DOHH2 (cell line): Measurements from ENCODE around the gene CDKN1A.

ENCODE experiments used
- H3F3A ChIP-seq: fragments of 200-600 bp; sonication (generic), shearing (Covaris generic); 2 replicates; pipeline ENCODE4 v1.6.0; 2016; ENCODE audit warnings: antibody characterized with exemption, mild to moderate bottlenecking; ENCODE audit not compliant: control insufficient read depth, insufficient read depth
- H3K27ac ChIP-seq: fragments of 200-600 bp; sonication (generic); 2 replicates; pipeline ENCODE4 v1.5.1; 2014; ENCODE audit warnings: low read depth, mild to moderate bottlenecking, low read length, moderate library complexity
- H3K27me3 ChIP-seq: fragments of 200-600 bp; sonication (generic); 2 replicates; pipeline ENCODE4 v1.6.1; 2014; ENCODE audit warnings: mild to moderate bottlenecking, low read length, mixed read lengths; ENCODE audit not compliant: control insufficient read depth
- H3K36me3 ChIP-seq: fragments of 200-600 bp; sonication (generic); 2 replicates; pipeline ENCODE4 v1.6.1; 2014; ENCODE audit warnings: mild to moderate bottlenecking, low read length, moderate library complexity, mixed read lengths; ENCODE audit not compliant: control insufficient read depth
- H3K4me1 ChIP-seq: fragments of 200-600 bp; sonication (generic); 2 replicates; pipeline ENCODE4 v1.6.1; 2014; ENCODE audit warnings: mild to moderate bottlenecking, low read length, mixed read lengths; ENCODE audit not compliant: control insufficient read depth
- H3K4me2 ChIP-seq: fragments of 200-600 bp; sonication (generic); 2 replicates; pipeline ENCODE4 v1.6.0; 2014; ENCODE audit warnings: mild to moderate bottlenecking, low read length, moderate library complexity
- H3K4me3 ChIP-seq: fragments of 200-600 bp; sonication (generic); 2 replicates; pipeline ENCODE4 v1.5.1; 2014; ENCODE audit warnings: mild to moderate bottlenecking, low read length, mixed read lengths
- H3K79me2 ChIP-seq: fragments of 200-600 bp; sonication (generic); 2 replicates; pipeline ENCODE4 v1.6.1; 2014; ENCODE audit warnings: mild to moderate bottlenecking, low read length, mixed read lengths; ENCODE audit not compliant: control insufficient read depth
- H3K9me2 ChIP-seq: fragments of 200-600 bp; sonication (generic); replicated peaks from 2 replicates; pipeline ENCODE4 v1.6.1; 2014; ENCODE audit warnings: mild to moderate bottlenecking, low read length, mixed read lengths; ENCODE audit not compliant: control insufficient read depth
- H3K9me3 ChIP-seq: fragments of 200-600 bp; sonication (generic); 2 replicates; pipeline ENCODE4 v1.6.1; 2014; ENCODE audit warnings: antibody characterized with exemption, low read length, mixed read lengths; ENCODE audit not compliant: control insufficient read depth, insufficient read depth
- H4K20me1 ChIP-seq: fragments of 200-600 bp; sonication (generic); 2 replicates; pipeline ENCODE4 v1.6.0; 2014; ENCODE audit warnings: low read depth, mild to moderate bottlenecking, antibody characterized with exemption, low read length, moderate library complexity; ENCODE audit not compliant: control insufficient read depth, insufficient read depth
- EZH2phosphoT487 ChIP-seq: fragments of 200-600 bp; sonication (generic); IDR thresholded peaks from 2 replicates; pipeline ENCODE4 v1.6.1; 2017; ENCODE audit warnings: borderline replicate concordance, mild to moderate bottlenecking, antibody characterized with exemption, low read length, moderate library complexity, mixed read lengths
- TF ChIP-seq, protein P1 (sequence below): fragments of 200-600 bp; sonication (generic); IDR thresholded peaks from one replicate; pipeline ENCODE4 v1.5.1; 2014; ENCODE audit warnings: antibody characterized with exemption, mild to moderate bottlenecking, low read depth, low read length; ENCODE audit not compliant: poor library complexity, severe bottlenecking

Gene CDKN1A

DNA sequence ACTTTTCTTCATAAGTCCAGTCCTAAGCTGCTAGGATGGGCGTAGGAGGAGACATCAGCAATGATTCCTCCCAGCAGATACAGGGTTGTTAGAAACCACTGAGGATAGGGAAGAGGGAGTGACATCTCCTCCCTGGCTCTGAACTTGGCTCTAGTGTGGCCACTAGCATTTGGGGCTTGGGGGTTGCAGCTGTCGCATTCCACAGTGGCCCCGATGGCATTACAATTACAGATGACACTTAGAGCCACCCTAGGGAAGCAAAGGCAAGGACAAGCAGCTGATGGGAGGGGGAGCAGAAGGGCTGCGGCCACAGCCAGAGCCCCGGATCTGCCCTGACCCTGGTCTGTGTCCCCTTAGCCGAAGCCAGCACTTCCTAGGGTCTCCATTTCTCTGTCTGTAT, 9.5 kb upstream of the CDKN1A start:
- no peaks in the 10 kb centered on the region for H3K79me2 ChIP-seq
- no peaks in the 10 kb centered on the region for H3K9me2 ChIP-seq
- no peaks in the 10 kb centered on the region for H3K9me3 ChIP-seq
- H3F3A ChIP-seq, result peaks cover 5% of the 10 kb centered on the region; the same call in 1 of the 2 replicates
- no peak overlapping the region for H3K27ac ChIP-seq
- TF ChIP-seq EZH2phosphoT487, result no peak
- TF ChIP-seq, protein P1, sequence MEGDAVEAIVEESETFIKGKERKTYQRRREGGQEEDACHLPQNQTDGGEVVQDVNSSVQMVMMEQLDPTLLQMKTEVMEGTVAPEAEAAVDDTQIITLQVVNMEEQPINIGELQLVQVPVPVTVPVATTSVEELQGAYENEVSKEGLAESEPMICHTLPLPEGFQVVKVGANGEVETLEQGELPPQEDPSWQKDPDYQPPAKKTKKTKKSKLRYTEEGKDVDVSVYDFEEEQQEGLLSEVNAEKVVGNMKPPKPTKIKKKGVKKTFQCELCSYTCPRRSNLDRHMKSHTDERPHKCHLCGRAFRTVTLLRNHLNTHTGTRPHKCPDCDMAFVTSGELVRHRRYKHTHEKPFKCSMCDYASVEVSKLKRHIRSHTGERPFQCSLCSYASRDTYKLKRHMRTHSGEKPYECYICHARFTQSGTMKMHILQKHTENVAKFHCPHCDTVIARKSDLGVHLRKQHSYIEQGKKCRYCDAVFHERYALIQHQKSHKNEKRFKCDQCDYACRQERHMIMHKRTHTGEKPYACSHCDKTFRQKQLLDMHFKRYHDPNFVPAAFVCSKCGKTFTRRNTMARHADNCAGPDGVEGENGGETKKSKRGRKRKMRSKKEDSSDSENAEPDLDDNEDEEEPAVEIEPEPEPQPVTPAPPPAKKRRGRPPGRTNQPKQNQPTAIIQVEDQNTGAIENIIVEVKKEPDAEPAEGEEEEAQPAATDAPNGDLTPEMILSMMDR, result no peak
- no peaks in the 10 kb centered on the region for H3K36me3 ChIP-seq
- H4K20me1 ChIP-seq, result no peaks in the 10 kb centered on the region
- H3K4me3 ChIP-seq, result no peak overlapping the region
- no peaks in the 10 kb centered on the region for H3K27me3 ChIP-seq
- H3K4me2 ChIP-seq, result no peak overlapping the region
- H3K4me1 ChIP-seq, result peaks cover 57% of the 10 kb centered on the region

DNA sequence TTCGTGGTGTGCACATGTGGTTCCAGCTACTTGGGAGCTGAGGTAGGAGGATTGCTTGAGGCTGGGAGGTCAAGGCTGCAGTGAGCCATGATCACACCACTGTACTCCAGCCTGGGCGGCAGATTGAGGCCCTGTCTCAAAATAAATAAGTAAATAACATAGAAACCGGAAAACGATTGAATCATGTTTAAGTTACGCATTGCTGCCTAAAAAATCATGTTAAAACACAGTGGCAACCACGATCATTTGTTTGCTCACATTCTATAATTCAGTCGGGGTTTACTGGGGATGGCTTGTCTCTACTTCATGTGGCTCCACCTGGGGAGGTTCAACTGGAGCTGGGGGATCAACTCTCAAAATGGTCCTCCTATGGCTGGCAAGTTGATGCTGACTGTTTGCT, 8.2 kb upstream of the CDKN1A start:
- TF ChIP-seq EZH2phosphoT487, result no peak
- TF ChIP-seq, protein P1, result no peak
- no peak overlapping the region for H3K4me2 ChIP-seq
- H3K9me3 ChIP-seq, result no peaks in the 10 kb centered on the region
- H3K79me2 ChIP-seq, result no peaks in the 10 kb centered on the region
- no peaks in the 10 kb centered on the region for H3K27me3 ChIP-seq
- H3F3A ChIP-seq, result peaks cover 3% of the 10 kb centered on the region; the same call in 1 of the 2 replicates
- H3K4me1 ChIP-seq, result peaks cover 44% of the 10 kb centered on the region
- no peak overlapping the region for H3K27ac ChIP-seq
- H4K20me1 ChIP-seq, result no peaks in the 10 kb centered on the region
- no peak overlapping the region for H3K4me3 ChIP-seq
- H3K36me3 ChIP-seq, result no peaks in the 10 kb centered on the region
- no peaks in the 10 kb centered on the region for H3K9me2 ChIP-seq

DNA sequence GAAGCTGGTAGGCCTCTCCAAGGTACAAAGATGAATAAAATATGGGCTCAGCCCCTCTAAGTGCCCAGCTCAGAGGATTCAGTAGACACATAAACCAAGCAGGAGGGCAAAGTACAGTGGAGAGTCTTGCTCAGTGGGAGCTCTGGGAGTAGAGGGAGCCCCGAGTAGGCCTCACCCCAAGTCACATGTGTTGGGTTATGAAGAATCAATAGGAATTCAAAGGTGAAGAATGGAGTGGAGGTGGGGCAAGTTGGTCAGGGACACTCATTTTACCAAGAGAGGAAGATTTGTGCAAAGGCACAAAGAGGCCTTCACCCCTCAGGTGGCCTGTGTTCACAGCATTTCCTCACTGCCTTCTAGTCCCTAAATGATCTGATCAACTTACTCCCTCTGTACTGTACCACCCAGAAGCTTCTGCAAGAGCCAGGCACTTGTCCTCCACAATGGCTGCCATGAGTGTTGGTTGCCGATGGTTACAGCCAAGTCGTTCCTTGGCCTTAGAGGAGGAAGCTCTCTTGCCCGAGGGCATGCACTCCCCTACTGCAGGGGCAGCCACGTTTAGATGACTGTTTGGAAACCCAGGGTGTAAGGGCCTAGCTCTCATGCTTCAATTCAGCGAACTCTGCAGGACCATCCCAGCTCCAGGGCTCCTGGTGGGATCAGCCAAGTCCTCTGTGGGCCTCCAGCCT, 6.7 kb upstream of the CDKN1A start:
- peaks cover 40% of the 10 kb centered on the region for H3K4me1 ChIP-seq
- H3K9me3 ChIP-seq, result no peaks in the 10 kb centered on the region
- no peaks in the 10 kb centered on the region for H3K79me2 ChIP-seq
- H3K27me3 ChIP-seq, result peaks cover 6% of the 10 kb centered on the region; the same call in 1 of the 2 replicates
- H3K36me3 ChIP-seq, result no peaks in the 10 kb centered on the region
- no peak overlapping the region for H3K4me3 ChIP-seq
- H3K4me2 ChIP-seq, result no peak overlapping the region
- H3K27ac ChIP-seq, result no peak overlapping the region
- no peaks in the 10 kb centered on the region for H4K20me1 ChIP-seq
- H3F3A ChIP-seq, result no peaks in the 10 kb centered on the region; the same call in 1 of the 2 replicates
- no peak for TF ChIP-seq EZH2phosphoT487
- H3K9me2 ChIP-seq, result no peaks in the 10 kb centered on the region

DNA sequence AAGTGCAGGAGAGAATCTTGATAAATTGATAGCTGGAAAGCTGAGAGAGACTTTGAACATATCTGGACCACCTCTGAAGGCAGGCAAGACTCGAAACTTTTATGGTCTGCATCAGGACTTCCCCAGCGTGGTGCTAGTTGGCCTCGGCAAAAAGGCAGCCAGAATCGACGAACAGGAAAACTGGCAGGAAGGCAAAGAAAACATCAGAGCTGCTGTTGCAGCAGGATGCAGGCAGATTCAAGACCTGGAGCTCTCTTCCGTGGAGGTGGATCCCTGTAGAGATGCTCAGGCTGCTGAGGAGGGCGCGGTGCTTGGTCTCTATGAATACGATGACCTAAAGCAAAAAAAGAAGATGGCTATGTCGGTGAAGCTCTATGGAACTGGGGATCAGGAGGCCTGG, 4.6 kb upstream of the CDKN1A start:
- no peaks in the 10 kb centered on the region for H4K20me1 ChIP-seq
- no peak for TF ChIP-seq EZH2phosphoT487
- TF ChIP-seq, protein P1, result no peak
- no peak overlapping the region for H3K27ac ChIP-seq
- peaks cover 2% of the 10 kb centered on the region for H3K36me3 ChIP-seq
- no peak overlapping the region for H3K4me3 ChIP-seq
- H3K79me2 ChIP-seq, result peaks cover 3% of the 10 kb centered on the region
- H3K4me1 ChIP-seq, result peaks cover 44% of the 10 kb centered on the region
- H3K4me2 ChIP-seq, result no peak overlapping the region
- H3K9me2 ChIP-seq, result no peaks in the 10 kb centered on the region
- peaks cover 22% of the 10 kb centered on the region for H3K27me3 ChIP-seq
- H3F3A ChIP-seq, result peaks cover 13% of the 10 kb centered on the region
- H3K9me3 ChIP-seq, result no peaks in the 10 kb centered on the region
